DOHH2 (cell line): ENCODE data around the gene PTPRC.
A peak's percentile ranks its signal among the peaks of the same experiment; 100 is the strongest.

Experiments
- H3F3A ChIP-seq: fragments of 200-600 bp; sonication (generic), shearing (Covaris generic); 2 replicates; pipeline ENCODE4 v1.6.0; 2016; ENCODE audit warnings: antibody characterized with exemption, mild to moderate bottlenecking; ENCODE audit not compliant: control insufficient read depth, insufficient read depth
- H3K27ac ChIP-seq: fragments of 200-600 bp; sonication (generic); 2 replicates; pipeline ENCODE4 v1.5.1; 2014; ENCODE audit warnings: low read depth, mild to moderate bottlenecking, low read length, moderate library complexity
- H3K27me3 ChIP-seq: fragments of 200-600 bp; sonication (generic); 2 replicates; pipeline ENCODE4 v1.6.1; 2014; ENCODE audit warnings: mild to moderate bottlenecking, low read length, mixed read lengths; ENCODE audit not compliant: control insufficient read depth
- H3K36me3 ChIP-seq: fragments of 200-600 bp; sonication (generic); 2 replicates; pipeline ENCODE4 v1.6.1; 2014; ENCODE audit warnings: mild to moderate bottlenecking, low read length, moderate library complexity, mixed read lengths; ENCODE audit not compliant: control insufficient read depth
- H3K4me1 ChIP-seq: fragments of 200-600 bp; sonication (generic); 2 replicates; pipeline ENCODE4 v1.6.1; 2014; ENCODE audit warnings: mild to moderate bottlenecking, low read length, mixed read lengths; ENCODE audit not compliant: control insufficient read depth
- H3K4me2 ChIP-seq: fragments of 200-600 bp; sonication (generic); 2 replicates; pipeline ENCODE4 v1.6.0; 2014; ENCODE audit warnings: mild to moderate bottlenecking, low read length, moderate library complexity
- H3K4me3 ChIP-seq: fragments of 200-600 bp; sonication (generic); 2 replicates; pipeline ENCODE4 v1.5.1; 2014; ENCODE audit warnings: mild to moderate bottlenecking, low read length, mixed read lengths
- H3K79me2 ChIP-seq: fragments of 200-600 bp; sonication (generic); 2 replicates; pipeline ENCODE4 v1.6.1; 2014; ENCODE audit warnings: mild to moderate bottlenecking, low read length, mixed read lengths; ENCODE audit not compliant: control insufficient read depth
- H3K9me2 ChIP-seq: fragments of 200-600 bp; sonication (generic); replicated peaks from 2 replicates; pipeline ENCODE4 v1.6.1; 2014; ENCODE audit warnings: mild to moderate bottlenecking, low read length, mixed read lengths; ENCODE audit not compliant: control insufficient read depth
- H3K9me3 ChIP-seq: fragments of 200-600 bp; sonication (generic); 2 replicates; pipeline ENCODE4 v1.6.1; 2014; ENCODE audit warnings: antibody characterized with exemption, low read length, mixed read lengths; ENCODE audit not compliant: control insufficient read depth, insufficient read depth
- H4K20me1 ChIP-seq: fragments of 200-600 bp; sonication (generic); 2 replicates; pipeline ENCODE4 v1.6.0; 2014; ENCODE audit warnings: low read depth, mild to moderate bottlenecking, antibody characterized with exemption, low read length, moderate library complexity; ENCODE audit not compliant: control insufficient read depth, insufficient read depth
- EZH2phosphoT487 ChIP-seq: fragments of 200-600 bp; sonication (generic); IDR thresholded peaks from 2 replicates; pipeline ENCODE4 v1.6.1; 2017; ENCODE audit warnings: borderline replicate concordance, mild to moderate bottlenecking, antibody characterized with exemption, low read length, moderate library complexity, mixed read lengths
- TF ChIP-seq, protein P1 (sequence below): fragments of 200-600 bp; sonication (generic); IDR thresholded peaks from one replicate; pipeline ENCODE4 v1.5.1; 2014; ENCODE audit warnings: antibody characterized with exemption, mild to moderate bottlenecking, low read depth, low read length; ENCODE audit not compliant: poor library complexity, severe bottlenecking

The PTPRC gene

DNA sequence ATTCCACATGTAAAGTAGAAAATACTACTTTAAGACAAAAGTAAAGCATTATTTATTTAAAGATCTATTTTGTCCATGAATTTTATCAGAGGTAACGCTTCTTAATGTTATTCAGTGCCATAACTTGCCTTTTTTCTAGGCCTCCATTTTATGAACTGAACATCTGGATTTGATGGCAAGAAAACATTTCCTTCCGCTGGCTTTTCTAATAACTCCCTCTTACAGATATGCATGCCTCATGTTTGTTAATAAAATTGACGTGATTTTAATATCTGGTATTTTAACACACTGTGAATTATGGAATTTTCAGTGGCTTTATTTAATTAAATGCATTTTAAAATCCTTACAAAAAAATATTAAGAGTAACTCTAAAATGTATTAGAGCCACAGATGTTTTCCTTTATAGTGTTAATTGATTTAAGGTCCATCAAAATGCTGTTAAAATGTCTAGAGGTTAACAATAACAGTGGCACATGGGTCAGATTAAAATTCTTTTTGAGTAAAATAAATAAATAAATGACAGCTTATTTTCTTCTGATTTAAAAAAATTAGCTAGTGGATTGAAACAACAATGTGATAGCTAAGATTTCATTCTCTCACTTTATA lies 15.1 kb downstream of the PTPRC start:
- H3K4me2 ChIP-seq = peak overlapping the region; percentile 69
- H3K36me3 ChIP-seq = peaks cover 69% of the 10 kb centered on the region
- H3K27ac ChIP-seq = peak overlapping the region; percentile 100
- no peaks in the 10 kb centered on the region for H3K9me3 ChIP-seq
- H3K27me3 ChIP-seq = no peaks in the 10 kb centered on the region
- 0 out of 2 replicates have a peak, but pooled peaks cover 7% of the 10 kb centered on the region for H4K20me1 ChIP-seq
- TF ChIP-seq, protein P1, sequence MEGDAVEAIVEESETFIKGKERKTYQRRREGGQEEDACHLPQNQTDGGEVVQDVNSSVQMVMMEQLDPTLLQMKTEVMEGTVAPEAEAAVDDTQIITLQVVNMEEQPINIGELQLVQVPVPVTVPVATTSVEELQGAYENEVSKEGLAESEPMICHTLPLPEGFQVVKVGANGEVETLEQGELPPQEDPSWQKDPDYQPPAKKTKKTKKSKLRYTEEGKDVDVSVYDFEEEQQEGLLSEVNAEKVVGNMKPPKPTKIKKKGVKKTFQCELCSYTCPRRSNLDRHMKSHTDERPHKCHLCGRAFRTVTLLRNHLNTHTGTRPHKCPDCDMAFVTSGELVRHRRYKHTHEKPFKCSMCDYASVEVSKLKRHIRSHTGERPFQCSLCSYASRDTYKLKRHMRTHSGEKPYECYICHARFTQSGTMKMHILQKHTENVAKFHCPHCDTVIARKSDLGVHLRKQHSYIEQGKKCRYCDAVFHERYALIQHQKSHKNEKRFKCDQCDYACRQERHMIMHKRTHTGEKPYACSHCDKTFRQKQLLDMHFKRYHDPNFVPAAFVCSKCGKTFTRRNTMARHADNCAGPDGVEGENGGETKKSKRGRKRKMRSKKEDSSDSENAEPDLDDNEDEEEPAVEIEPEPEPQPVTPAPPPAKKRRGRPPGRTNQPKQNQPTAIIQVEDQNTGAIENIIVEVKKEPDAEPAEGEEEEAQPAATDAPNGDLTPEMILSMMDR = no peak
- no peak for TF ChIP-seq EZH2phosphoT487
- peak overlapping the region; percentile 62 for H3K4me3 ChIP-seq
- H3F3A ChIP-seq = peaks cover 77% of the 10 kb centered on the region
- H3K4me1 ChIP-seq = peaks cover 98% of the 10 kb centered on the region
- H3K79me2 ChIP-seq = peaks cover 100% of the 10 kb centered on the region
- H3K9me2 ChIP-seq = no peaks in the 10 kb centered on the region

DNA sequence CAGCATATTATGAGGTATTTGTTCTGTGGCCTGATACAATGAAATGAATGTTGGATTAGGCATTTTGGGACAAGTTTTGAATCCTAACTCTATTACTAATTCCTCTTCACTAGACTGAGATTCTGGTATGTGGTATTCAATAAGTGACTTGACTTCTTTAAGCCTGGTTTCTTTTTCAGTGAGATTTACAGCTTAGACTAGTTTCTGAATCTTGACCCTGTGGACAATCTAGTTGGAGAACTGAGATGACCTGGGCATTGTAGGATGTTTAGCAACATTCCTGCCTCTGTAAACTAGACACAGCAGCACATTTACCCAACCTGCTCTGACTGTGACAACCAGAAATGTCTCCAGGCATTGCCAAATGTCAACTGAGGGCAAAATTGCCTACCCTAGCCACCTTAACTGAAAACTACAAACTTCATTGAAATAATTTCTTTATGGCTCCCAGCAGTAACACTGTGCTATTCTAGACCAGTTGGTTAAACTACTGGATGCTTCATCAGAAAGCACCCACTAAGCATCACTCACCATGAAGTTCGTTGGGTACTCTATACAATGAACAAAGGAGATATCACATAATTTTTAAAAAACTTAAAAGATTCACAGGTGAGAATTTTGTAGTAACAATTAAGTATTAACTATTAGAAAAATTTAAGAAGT lies 16.8 kb downstream of the PTPRC start:
- Histone ChIP-seq H3K36me3 (peaks cover 66% of the 10 kb centered on the region), H3K9me2 (no peaks in the 10 kb centered on the region), H3K4me1 (peaks cover 97% of the 10 kb centered on the region), H4K20me1 (0 out of 2 replicates have a peak, but pooled peaks cover 7% of the 10 kb centered on the region), H3K4me3 (peak overlapping the region; percentile 52), H3F3A (peaks cover 69% of the 10 kb centered on the region), H3K9me3 (no peaks in the 10 kb centered on the region), H3K27me3 (no peaks in the 10 kb centered on the region), H3K4me2 (peak overlapping the region; percentile 81), H3K79me2 (peaks cover 99% of the 10 kb centered on the region), H3K27ac (peak overlapping the region; percentile 100)
- TF ChIP-seq EZH2phosphoT487 = no peak
- TF ChIP-seq, protein P1 = no peak

DNA sequence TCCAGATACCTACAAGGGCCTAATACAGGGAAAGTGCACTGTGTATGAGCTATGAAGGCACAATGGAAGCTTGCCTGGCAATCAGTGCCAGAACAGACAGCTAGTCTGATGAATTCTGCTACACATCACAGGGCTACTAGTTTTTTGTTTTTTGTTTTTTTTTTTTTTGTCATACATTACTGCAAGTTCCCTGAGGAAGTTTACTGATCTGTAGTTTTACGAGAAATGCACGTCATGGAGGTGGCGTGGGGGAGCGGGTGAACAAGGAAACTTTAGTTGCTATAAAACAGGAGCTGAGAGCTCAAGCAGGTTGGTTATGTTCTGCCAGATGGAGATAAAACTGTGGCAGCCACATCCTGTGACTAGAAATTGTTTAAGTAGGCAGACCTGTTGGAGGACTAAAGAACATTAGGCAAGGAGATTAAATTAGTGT lies 17.7 kb downstream of the PTPRC start:
- Histone ChIP-seq H3K27me3 (no peaks in the 10 kb centered on the region), H3K4me2 (peak overlapping the region; percentile 81), H3K4me3 (peak overlapping the region; percentile 52), H3K36me3 (peaks cover 71% of the 10 kb centered on the region), H3K4me1 (peaks cover 93% of the 10 kb centered on the region), H3K79me2 (peaks cover 98% of the 10 kb centered on the region), H4K20me1 (0 out of 2 replicates have a peak, but pooled peaks cover 7% of the 10 kb centered on the region), H3K27ac (peak overlapping the region; percentile 100), H3F3A (peaks cover 68% of the 10 kb centered on the region), H3K9me2 (no peaks in the 10 kb centered on the region), H3K9me3 (no peaks in the 10 kb centered on the region)
- no peak for TF ChIP-seq EZH2phosphoT487
- TF ChIP-seq, protein P1 = no peak
